ENCODE measurements around the gene IQSEC3. TPM values are rescaled to one million over a fixed set of nuclear protein-coding genes. Genes with fewer than 3 reads are reported as not detected.

IQSEC3 gene
- total RNA-seq, 6 donors from 2014 or later: 2.1 to 19.0 (median 8.2) TPM

GRCh38 chr12:171743-172676, 105.4 kb downstream of the IQSEC3 start:
- H3K27ac ChIP-seq: no peak overlapping the region
- 42 to 58% methylated on average over 11 to 18 of the region's 18 CpGs for WGBS, 2 donors
- H3K36me3 ChIP-seq: no peaks in the 10 kb centered on the region
- TF ChIP-seq POLR2A (IDR thresholded peaks at IDR 0.05) (no peak), POLR2AphosphoS5 (IDR thresholded peaks at IDR 0.05) (no peak)
- H3K4me3 ChIP-seq: no peak overlapping the region
- no peaks in the 10 kb centered on the region for H3K27me3 ChIP-seq
- H3K4me1 ChIP-seq: no peaks in the 10 kb centered on the region
- DNase-seq: no peak
- H3K9me3 ChIP-seq: no peaks in the 10 kb centered on the region
- ATAC-seq (ENCODE audit: low FRiP score in 2 of 2): no peak

DNA sequence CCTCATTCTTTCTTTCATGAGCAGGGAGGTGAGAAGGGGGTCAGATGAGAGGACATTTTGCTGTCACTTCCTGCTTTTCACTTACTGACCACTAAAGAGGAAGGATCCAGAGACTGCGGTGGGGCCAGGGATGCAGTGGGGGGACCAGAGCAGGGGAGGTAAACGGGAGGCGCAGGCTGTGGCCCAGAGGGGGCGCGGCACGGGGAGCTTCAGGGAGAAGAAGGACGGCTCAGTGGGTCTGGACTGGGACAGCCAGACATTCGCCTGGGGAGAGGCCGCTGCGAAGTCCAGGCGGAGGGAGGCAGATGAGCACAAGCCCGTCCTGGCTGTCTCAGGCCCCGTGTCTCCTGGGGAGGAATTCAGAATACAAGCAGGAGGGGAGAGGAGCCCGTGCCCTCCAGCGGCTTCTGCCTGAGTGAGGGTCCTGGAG, 106.2 kb downstream of the IQSEC3 start:
- Histone ChIP-seq H3K27me3 (no peaks in the 10 kb centered on the region), H3K9me3 (no peaks in the 10 kb centered on the region), H3K4me3 (no peak overlapping the region), H3K27ac (no peak overlapping the region), H3K36me3 (no peaks in the 10 kb centered on the region), H3K4me1 (no peaks in the 10 kb centered on the region)
- DNase-seq (peak in 1 of 2 donors; percentile 79), ATAC-seq (ENCODE audit: low FRiP score in 2 of 2) (peak in 1 of 2 donors; percentile 3)
- TF ChIP-seq POLR2AphosphoS5 (IDR thresholded peaks at IDR 0.05) (no peak), POLR2A (IDR thresholded peaks at IDR 0.05) (no peak), EP300 (IDR thresholded peaks at IDR 0.05) (no peak), CTCF (IDR thresholded peaks at IDR 0.05) (no peak)
- 69 to 78% methylated on average over 15 of the region's 15 CpGs for WGBS, 2 donors

DNA sequence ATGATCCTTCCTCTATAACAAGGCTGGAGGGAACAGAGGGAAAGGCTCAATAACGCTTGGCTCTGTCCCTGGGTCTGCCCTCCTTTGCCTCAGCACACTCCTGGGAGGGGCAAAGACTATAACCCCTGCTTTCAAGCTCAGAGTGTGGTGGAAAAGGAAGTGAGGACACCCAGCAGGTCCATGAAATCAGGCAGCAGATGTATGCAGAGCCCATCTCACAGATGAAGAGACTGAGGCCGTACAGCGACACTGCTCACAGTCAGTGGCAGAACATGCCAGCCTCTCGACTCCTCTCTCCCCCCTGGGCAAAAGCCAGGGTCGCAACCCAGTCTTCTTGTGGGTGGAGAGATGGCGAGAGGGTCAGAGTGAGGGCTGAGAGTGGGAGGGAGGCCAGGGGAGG, 107.6 kb downstream of the IQSEC3 start:
- no peak overlapping the region for H3K27ac ChIP-seq
- H3K36me3 ChIP-seq: no peaks in the 10 kb centered on the region
- no peak overlapping the region for H3K4me3 ChIP-seq
- 77 to 88% methylated on average over 6 of the region's 6 CpGs for WGBS, 2 donors
- ATAC-seq (ENCODE audit: low FRiP score in 2 of 2) (no peak), DNase-seq (no peak)
- H3K4me1 ChIP-seq: no peaks in the 10 kb centered on the region
- H3K27me3 ChIP-seq: no peaks in the 10 kb centered on the region
- no peak for TF ChIP-seq CTCF (IDR thresholded peaks at IDR 0.05)
- no peak for TF ChIP-seq POLR2A (IDR thresholded peaks at IDR 0.05)
- TF ChIP-seq POLR2AphosphoS5 (IDR thresholded peaks at IDR 0.05): no peak
- no peak for TF ChIP-seq EP300 (IDR thresholded peaks at IDR 0.05)
- H3K9me3 ChIP-seq: no peaks in the 10 kb centered on the region

DNA sequence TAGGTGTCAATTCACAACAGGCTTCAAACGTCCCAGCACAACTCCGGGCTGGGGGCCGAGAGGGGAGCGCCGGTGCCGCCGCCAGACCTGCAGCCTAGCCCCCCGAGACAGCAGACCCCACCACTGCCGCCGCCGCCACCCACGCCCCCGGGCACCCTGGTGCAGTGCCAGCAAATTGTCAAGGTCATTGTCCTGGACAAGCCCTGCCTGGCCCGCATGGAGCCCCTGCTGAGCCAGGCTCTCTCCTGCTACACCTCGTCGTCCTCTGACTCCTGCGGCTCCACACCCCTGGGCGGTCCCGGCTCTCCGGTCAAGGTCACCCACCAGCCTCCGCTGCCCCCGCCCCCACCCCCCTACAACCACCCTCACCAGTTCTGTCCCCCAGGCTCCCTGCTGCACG, 108.0 kb downstream of the IQSEC3 start:
- no peak for TF ChIP-seq EP300 (IDR thresholded peaks at IDR 0.05)
- TF ChIP-seq CTCF (IDR thresholded peaks at IDR 0.05): no peak
- TF ChIP-seq POLR2A (IDR thresholded peaks at IDR 0.05): no peak
- TF ChIP-seq POLR2AphosphoS5 (IDR thresholded peaks at IDR 0.05): no peak
- H3K4me3 ChIP-seq: no peak overlapping the region
- ATAC-seq (ENCODE audit: low FRiP score in 2 of 2) (no peak), DNase-seq (peak in 1 of 2 donors; percentile 84)
- H3K27me3 ChIP-seq: no peaks in the 10 kb centered on the region
- 76 to 89% methylated on average over 13 to 14 of the region's 23 CpGs for WGBS, 2 donors
- no peaks in the 10 kb centered on the region for H3K9me3 ChIP-seq
- no peaks in the 10 kb centered on the region for H3K36me3 ChIP-seq
- peaks cover 0 to 3% (median 0%) of the 10 kb centered on the region in 4 donors for H3K4me1 ChIP-seq
- no peak overlapping the region for H3K27ac ChIP-seq

GRCh38 chr12:175250-175649, 108.7 kb downstream of the IQSEC3 start:
- Histone ChIP-seq H3K4me1 (peaks cover 0 to 9% (median 2%) of the 10 kb centered on the region in 4 donors), H3K27me3 (no peaks in the 10 kb centered on the region), H3K36me3 (no peaks in the 10 kb centered on the region), H3K9me3 (no peaks in the 10 kb centered on the region), H3K4me3 (no peak overlapping the region), H3K27ac (no peak overlapping the region)
- TF ChIP-seq POLR2A (IDR thresholded peaks at IDR 0.05) (no peak), EP300 (IDR thresholded peaks at IDR 0.05) (no peak), CTCF (IDR thresholded peaks at IDR 0.05) (no peak), POLR2AphosphoS5 (IDR thresholded peaks at IDR 0.05) (no peak)
- DNase-seq (no peak), ATAC-seq (ENCODE audit: low FRiP score in 2 of 2) (no peak)
- 49 to 67% methylated on average over 6 to 10 of the region's 10 CpGs for WGBS, 2 donors

All from upper lobe of left lung (tissue), 6 donors.